HFFc6 (cell line): ENCODE data around the gene SPCS2. TPM values are rescaled to one million over a fixed set of nuclear protein-coding genes. Genes with fewer than 3 reads are reported as not detected.

ENCODE experiments used
- DNase-seq: peaks from one replicate; pipeline ENCODE4 v3.0.0-alpha.2; 2018
- H3K27ac Mint-ChIP-seq: 2 replicates; pipeline ENCODE4 v1.8.0; 2020; ENCODE audit warnings: mild to moderate bottlenecking, mixed read lengths
- H3K27me3 Mint-ChIP-seq: 2 replicates; pipeline ENCODE4 v1.8.0; 2021; ENCODE audit warnings: mild to moderate bottlenecking, moderate library complexity, mixed read lengths; ENCODE audit not compliant: insufficient read depth
- H3K36me3 Mint-ChIP-seq: 2 replicates; pipeline ENCODE4 v1.8.0; 2021; ENCODE audit warnings: low read depth, mixed read lengths
- H3K4me1 Mint-ChIP-seq: 2 replicates; pipeline ENCODE4 v1.8.0; 2020; ENCODE audit warnings: low read depth, mixed read lengths
- H3K4me3 Mint-ChIP-seq: 2 replicates; pipeline ENCODE4 v1.8.0; 2020; ENCODE audit warnings: mild to moderate bottlenecking, moderate library complexity, mixed read lengths
- H3K9me3 Mint-ChIP-seq: 2 replicates; pipeline ENCODE4 v1.8.0; 2020; ENCODE audit warnings: mild to moderate bottlenecking, mixed read lengths
- CTCF ChIP-seq: fragments of 200-600 bp; sonication (generic); IDR thresholded peaks from 2 replicates; pipeline ENCODE4 v1.5.0; 2021; ENCODE audit warnings: antibody characterized with exemption, mild to moderate bottlenecking
- total RNA-seq, 6 experiments: library from RNA; stranded (reverse); fragmentation: NEBNext Ultra II Directional; extraction: Animal tissue kit (Norgen Biotek cat#: 25700); gene quantifications; 2 replicates in 1 of 6; 3 replicates in 5 of 6; pipeline ENCODE4 v1.2.3, GENCODE V29; 2021

SPCS2 gene
- total RNA-seq, 6 experiments from 2014 or later = 152 to 190 (median 168) TPM

- DNase-seq = no peak
These were observed 12.1 kb upstream of the SPCS2 start for GRCh38 chr11:74936976-74937375.

GRCh38 chr11:74937696-74938475 lies 11.2 kb upstream of the SPCS2 start:
- peak overlapping the region; percentile 82 for H3K27ac Mint-ChIP-seq
- DNase-seq = peak; percentile 50
- no peaks in the 10 kb centered on the region; the same call in 1 of the 2 replicates for H3K27me3 Mint-ChIP-seq
- H3K4me3 Mint-ChIP-seq = no peak overlapping the region
- H3K4me1 Mint-ChIP-seq = peaks cover 45% of the 10 kb centered on the region
- H3K36me3 Mint-ChIP-seq = peaks cover 45% of the 10 kb centered on the region
- TF ChIP-seq CTCF = no peak
- no peaks in the 10 kb centered on the region for H3K9me3 Mint-ChIP-seq

More at GRCh38 chr11:74936976-74937375, 12.1 kb upstream of the SPCS2 start:
- TF ChIP-seq CTCF = no peak
- H3K27ac Mint-ChIP-seq = peak overlapping the region; percentile 24; the same call in 1 of the 2 replicates
- no peak overlapping the region for H3K4me3 Mint-ChIP-seq
- H3K27me3 Mint-ChIP-seq = no peaks in the 10 kb centered on the region; the same call in 1 of the 2 replicates
- H3K9me3 Mint-ChIP-seq = no peaks in the 10 kb centered on the region
- H3K4me1 Mint-ChIP-seq = peaks cover 45% of the 10 kb centered on the region
- H3K36me3 Mint-ChIP-seq = peaks cover 45% of the 10 kb centered on the region

GRCh38 chr11:74941492-74941891 lies 7.6 kb upstream of the SPCS2 start:
- H3K27me3 Mint-ChIP-seq = no peaks in the 10 kb centered on the region; the same call in 1 of the 2 replicates
- no peak; the same call in 1 of the 2 replicates for TF ChIP-seq CTCF
- no peak overlapping the region for H3K4me3 Mint-ChIP-seq
- H3K9me3 Mint-ChIP-seq = no peaks in the 10 kb centered on the region
- H3K27ac Mint-ChIP-seq = peak overlapping the region; percentile 27; the same call in 1 of the 2 replicates
- peaks cover 26% of the 10 kb centered on the region for H3K36me3 Mint-ChIP-seq
- no peak for DNase-seq
- peaks cover 71% of the 10 kb centered on the region for H3K4me1 Mint-ChIP-seq

- H3K36me3 Mint-ChIP-seq = peaks cover 19% of the 10 kb centered on the region
- no peak for TF ChIP-seq CTCF
- H3K27me3 Mint-ChIP-seq = no peaks in the 10 kb centered on the region; the same call in 1 of the 2 replicates
- no peak for DNase-seq
- H3K4me3 Mint-ChIP-seq = peak overlapping the region; percentile 50; the same call in 1 of the 2 replicates
- peak overlapping the region; percentile 94 for H3K27ac Mint-ChIP-seq
- H3K4me1 Mint-ChIP-seq = peaks cover 66% of the 10 kb centered on the region
- H3K9me3 Mint-ChIP-seq = no peaks in the 10 kb centered on the region
These were observed 6.8 kb upstream of the SPCS2 start for GRCh38 chr11:74942073-74942759.

- H3K27ac Mint-ChIP-seq = peak overlapping the region; percentile 97
- no peak for DNase-seq
- H3K36me3 Mint-ChIP-seq = peaks cover 16% of the 10 kb centered on the region
- TF ChIP-seq CTCF = no peak
- H3K4me3 Mint-ChIP-seq = peak overlapping the region; percentile 100
- H3K4me1 Mint-ChIP-seq = peaks cover 52% of the 10 kb centered on the region
- no peaks in the 10 kb centered on the region for H3K9me3 Mint-ChIP-seq
- H3K27me3 Mint-ChIP-seq = no peaks in the 10 kb centered on the region; the same call in 1 of the 2 replicates
These were observed 544 bp upstream of the SPCS2 start for GRCh38 chr11:74948546-74948897.
